Omental fat pad (tissue), 4 donors: ENCODE results near the gene MSRB3. TPM values are rescaled to one million over a fixed set of nuclear protein-coding genes. Genes with fewer than 3 reads are reported as not detected.

ENCODE experiments used
- ATAC-seq: fragments of 150-250 bp; one replicate; pipeline ENCODE4 v1.9.1; 2016; ENCODE audit warnings: mild to moderate bottlenecking, moderate library complexity; ENCODE audit not compliant: low FRiP score
- DNase-seq: peaks from one replicate; pipeline ENCODE4 v3.0.0-alpha.2; 2019; ENCODE audit warnings: low spot score
- CTCF ChIP-seq, 3 donors: fragments of 450-650 bp; IDR thresholded peaks; one replicate each; pipeline ENCODE4 v1.5.1; 2016 to 2017; ENCODE audit warnings: antibody characterized with exemption in 3 of 3, mild to moderate bottlenecking in 3 of 3, moderate library complexity in 2 of 3
- total RNA-seq, 4 donors: library from RNA; depleted of rRNA; stranded (reverse); fragments of >200 nt; gene quantifications; one replicate each; pipeline ENCODE4 v1.1.0, GENCODE V29; 2016

The MSRB3 gene
- total RNA-seq: 10 to 100 TPM; 36.8 to 49.7 (median 44.8) TPM

DNA sequence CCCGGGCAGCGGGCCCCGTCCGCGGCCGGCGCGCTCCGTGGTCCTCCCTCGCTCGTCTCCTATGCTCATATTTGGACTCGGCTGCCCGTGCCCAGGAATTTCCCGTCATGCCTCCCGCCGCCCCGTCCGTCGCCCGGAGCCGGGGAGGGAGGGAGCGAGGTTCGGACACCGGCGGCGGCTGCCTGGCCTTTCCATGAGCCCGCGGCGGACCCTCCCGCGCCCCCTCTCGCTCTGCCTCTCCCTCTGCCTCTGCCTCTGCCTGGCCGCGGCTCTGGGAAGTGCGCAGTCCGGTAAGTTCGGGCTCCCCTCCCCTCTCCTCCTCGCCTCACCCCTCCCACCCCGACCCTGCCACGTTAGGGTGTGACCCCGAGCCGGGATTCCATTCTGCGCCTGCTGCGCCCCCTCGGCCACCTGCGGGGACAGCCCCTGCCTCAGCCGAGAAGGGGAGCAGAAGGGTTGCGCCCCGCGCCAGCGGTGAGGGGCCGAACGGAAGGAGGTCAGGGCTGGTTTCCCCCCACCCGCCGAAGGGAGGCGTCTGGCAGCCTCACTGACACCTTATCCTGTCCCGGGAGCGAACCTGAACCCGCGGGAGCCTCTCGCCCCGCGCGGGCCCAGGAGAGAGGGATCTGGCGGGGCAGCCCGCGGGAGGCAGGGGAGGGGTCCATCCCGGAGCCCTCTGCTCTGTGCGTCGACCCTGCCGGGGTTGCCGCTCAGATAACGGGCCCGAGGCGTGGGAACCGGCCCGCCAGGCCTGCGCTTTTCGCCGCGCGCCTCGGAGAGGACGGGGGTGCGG is at the start of gene MSRB3:
Gene MSRB3 (plus strand): TSS at position 108 of the 793 bp plus-strand sequence. CDS start 29,897 bp downstream, outside the sequence.
- no peak for TF ChIP-seq CTCF (IDR thresholded peaks at IDR 0.05)
- DNase-seq (peak; percentile 26), ATAC-seq (peak; percentile 82)

GRCh38 chr12:65229441-65229840 is 49.0 kb upstream of the MSRB3 start:
- ATAC-seq: no peak
- TF ChIP-seq CTCF (IDR thresholded peaks at IDR 0.05): no peak
- DNase-seq: no peak

- DNase-seq (no peak), ATAC-seq (no peak)
- no peak for TF ChIP-seq CTCF (IDR thresholded peaks at IDR 0.05)
These were observed 45.9 kb upstream of the MSRB3 start for GRCh38 chr12:65232476-65233077.

- TF ChIP-seq CTCF (IDR thresholded peaks at IDR 0.05): no peak
- no peak for ATAC-seq
- DNase-seq: no peak
These were observed 41.3 kb upstream of the MSRB3 start for GRCh38 chr12:65237153-65237552.

GRCh38 chr12:65238609-65239008 is 39.9 kb upstream of the MSRB3 start:
- TF ChIP-seq CTCF (IDR thresholded peaks at IDR 0.05): no peak
- no peak for ATAC-seq
- DNase-seq: no peak

DNA sequence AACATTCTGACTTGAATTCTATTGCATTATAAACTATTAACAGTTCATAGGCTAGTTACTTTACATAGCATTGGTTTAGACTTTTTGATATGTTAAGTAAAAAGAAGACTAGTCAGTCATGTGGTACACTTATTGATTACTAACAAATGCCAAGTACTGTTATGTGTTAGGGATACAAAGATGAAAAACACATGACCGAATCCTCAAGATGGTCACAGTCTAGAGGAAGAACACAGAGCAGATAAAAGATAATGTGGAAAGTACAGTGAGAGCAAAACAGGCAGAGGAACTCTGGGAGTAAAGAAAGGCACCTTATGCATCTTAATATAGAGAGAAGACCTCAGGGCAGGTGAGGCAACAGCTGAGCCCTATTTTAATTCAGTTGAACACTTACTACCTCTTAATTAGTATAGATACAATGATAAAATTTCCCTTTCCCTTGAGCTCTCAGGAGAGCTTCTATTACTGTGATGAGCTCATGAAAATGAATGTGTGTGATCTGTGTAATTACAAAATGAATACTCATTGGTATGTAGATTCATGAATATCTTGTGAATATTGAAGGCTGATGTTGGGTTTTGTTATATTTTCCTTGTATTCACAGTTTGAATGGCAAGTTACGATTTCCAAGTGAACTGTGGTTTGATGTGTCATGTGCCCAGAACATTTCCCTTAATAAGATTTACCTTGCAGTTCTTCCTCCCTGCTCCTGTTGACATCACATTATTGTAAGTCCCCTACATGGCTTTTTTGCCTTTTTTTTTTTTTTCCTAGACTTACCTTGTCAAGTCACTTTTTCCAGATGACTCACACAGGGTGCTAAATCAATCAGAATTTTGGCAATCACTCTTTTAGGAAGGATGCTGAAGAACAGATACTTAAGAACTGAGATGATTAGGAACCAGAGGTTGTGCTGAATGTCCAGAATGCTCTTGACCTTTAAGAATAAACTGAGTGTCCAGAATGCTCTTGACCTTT is 29.5 kb upstream of the MSRB3 start:
- no peak for TF ChIP-seq CTCF (IDR thresholded peaks at IDR 0.05)

More for the DNA sequence above, 29.5 kb upstream of the MSRB3 start:
- DNase-seq (no peak), ATAC-seq (no peak)
